GM12878 (cell line): ENCODE measurements around the gene FILIP1L. TPM values are rescaled to one million over a fixed set of nuclear protein-coding genes. Genes with fewer than 3 reads are reported as not detected.

Source experiments
- ATAC-seq: fragments of 200-7000 bp; cut with Tn5 transposase; 3 replicates; pipeline ENCODE4 v1.9.1; 2020; ENCODE audit warnings: mild to moderate bottlenecking, moderate library complexity
- BruUV-seq: library from RNA; stranded (reverse); fragments of 400-500 nt; replicated peaks from 2 replicates; lab custom pipeline; 2021; lab: Mats Ljungman, UMichigan
- CTCF ChIA-PET: fragments of 300-600 bp; sonication (Branson Sonifier 250); formaldehyde crosslinking; extraction: SDS; loops from one replicate; lab custom pipeline; 2021; ENCODE audit warnings: inconsistent platforms; lab: Yijun Ruan, JAX
- POLR2A ChIA-PET: fragments of 350-600 bp; formaldehyde crosslinking; extraction: SDS; loops from one replicate; lab custom pipeline; 2021; ENCODE audit warnings: inconsistent platforms; lab: Charles Lee
- RAD21 ChIA-PET: fragments of 300-600 bp; sonication (Branson Sonifier 250); formaldehyde crosslinking; loops from one replicate; lab custom pipeline; 2023; ENCODE audit warnings: antibody characterized with exemption; ENCODE audit not compliant: unreplicated experiment; lab: Charles Lee
- SMC1A ChIA-PET: fragments of 300-600 bp; sonication (Branson Sonifier 250); formaldehyde crosslinking; loops from one replicate; lab custom pipeline; 2023; ENCODE audit not compliant: unreplicated experiment, uncharacterized antibody; lab: Charles Lee
- DNase-seq: peaks from one replicate; pipeline ENCODE4 v3.0.0-alpha.2; 2011; ENCODE audit warnings: low read depth, low spot score
- FAIRE-seq: peaks from 3 replicates; lab custom pipeline; 2011; peaks lifted over from hg19 to GRCh38; lab: Jason Lieb, UNC
- H2AFZ ChIP-seq: 2 replicates; pipeline ENCODE4 v1.6.0; 2011; ENCODE audit warnings: low read depth, low read length, control low read depth; ENCODE audit not compliant: control insufficient read depth
- H3K27ac ChIP-seq: 2 replicates; pipeline ENCODE4 v1.5.1; 2011; ENCODE audit warnings: control low read depth; ENCODE audit not compliant: control insufficient read depth, insufficient read depth
- H3K27me3 ChIP-seq, 2 experiments: replicated peaks in 1 of 2; 2 replicates each; pipeline versions ENCODE4 v1.6.0 to v1.6.1; 2011; ENCODE audit warnings: low read length in 1 of 2; ENCODE audit not compliant: control insufficient read depth in 2 of 2, insufficient read depth in 2 of 2
- H3K36me3 ChIP-seq, 2 experiments: 2 replicates each; pipeline ENCODE4 v1.5.1; 2011; ENCODE audit warnings: low read length in 1 of 2; ENCODE audit not compliant: control insufficient read depth in 2 of 2, insufficient read depth in 2 of 2
- H3K4me1 ChIP-seq: 2 replicates; pipeline ENCODE4 v1.6.1; 2011; ENCODE audit warnings: mild to moderate bottlenecking, low read length, moderate library complexity, mixed read lengths; ENCODE audit not compliant: control insufficient read depth, insufficient read depth
- H3K4me2 ChIP-seq: 2 replicates; pipeline ENCODE4 v1.6.0; 2011; ENCODE audit warnings: control low read depth; ENCODE audit not compliant: control insufficient read depth, insufficient read depth
- H3K4me3 ChIP-seq: fragments of 200-600 bp; sonication (generic); 2 replicates; pipeline ENCODE4 v1.5.1; 2016
- H3K79me2 ChIP-seq: 2 replicates; pipeline ENCODE4 v1.6.0; 2011; ENCODE audit warnings: low read length; ENCODE audit not compliant: control insufficient read depth, insufficient read depth
- H3K9ac ChIP-seq: 2 replicates; pipeline ENCODE4 v1.8.0; 2011; ENCODE audit warnings: low read length, control low read depth, mixed read lengths; ENCODE audit not compliant: control insufficient read depth, insufficient read depth
- H3K9me3 ChIP-seq: replicated peaks from 3 replicates; pipeline ENCODE4 v1.5.1; 2011; ENCODE audit warnings: mild to moderate bottlenecking, low read length; ENCODE audit not compliant: control insufficient read depth, insufficient read depth
- H4K20me1 ChIP-seq: 2 replicates; pipeline ENCODE4 v1.6.0; 2011; ENCODE audit not compliant: control insufficient read depth, insufficient read depth
- EGR1 ChIP-seq, 2 experiments: IDR thresholded peaks; 1 replicate in 1 of 2; 2 replicates in 1 of 2; pipeline ENCODE4 v1.6.1; 2011 to 2012; ENCODE audit warnings: low read depth in 2 of 2, low read length in 2 of 2, borderline replicate concordance in 1 of 2, mild to moderate bottlenecking in 1 of 2, moderate library complexity in 1 of 2
- FOXM1 ChIP-seq: IDR thresholded peaks from 2 replicates; pipeline ENCODE4 v1.6.1; 2012; ENCODE audit warnings: low read depth, mild to moderate bottlenecking, inconsistent platforms, low read length, moderate library complexity
- RB1 ChIP-seq: fragments of 450-650 bp; formaldehyde crosslinking; IDR thresholded peaks from 2 replicates; pipeline ENCODE4 v1.6.1; 2017; ENCODE audit warnings: mild to moderate bottlenecking, borderline replicate concordance
- SP1 ChIP-seq: IDR thresholded peaks from one replicate; pipeline ENCODE4 v1.6.1; 2011; ENCODE audit warnings: low read depth, low read length
- SUPT20H ChIP-seq: IDR thresholded peaks from 2 replicates; pipeline ENCODE4 v1.6.1; 2011; ENCODE audit warnings: low read depth, mild to moderate bottlenecking, low read length, moderate library complexity, borderline replicate concordance; ENCODE audit not compliant: control insufficient read depth
- WGBS: methylation state at CpG from one replicate; pipeline ENCODE4 v1.1.6; 2016; ENCODE audit warnings: low lambda C conversion rate; ENCODE audit not compliant: insufficient replicate concordance, insufficient coverage; ENCODE audit errors: missing lambda C conversion rate; 5-methylcytosine and 5-hydroxymethylcytosine counted together
- in situ Hi-C: fragments of 300-500 bp; cut with MboI; formaldehyde crosslinking; loops from 9 replicates; pipeline ENCODE4 v1.14.3; 2018; ENCODE audit warnings: mixed read lengths
- intact Hi-C: fragments of 100-400 bp; cut with micrococcal nuclease; formaldehyde crosslinking; loops from one replicate; pipeline ENCODE4 v1.14.2; 2022; ENCODE audit not compliant: unreplicated experiment
- polyA plus RNA-seq, 11 experiments: library from polyadenylated mRNA; depleted of rRNA in 4 of 11; unstranded in 6 of 11; stranded (reverse) in 5 of 11; fragments of >200 nt; fragmentation: Nextera tagmentation in 4 of 11; fragmentation: Illumina TruSeq in 1 of 11; extraction: Ambion mirVana in 4 of 11; extraction: Trizol in 1 of 11; gene quantifications; 1 replicate in 1 of 11; 2 replicates in 10 of 11; pipeline versions ENCODE4 v1.2.1 to v1.2.3, GENCODE V29; 2011 to 2016; ENCODE audit warnings: inconsistent platforms in 2 of 11, missing spikeins in 2 of 11, low read depth in 1 of 11
- total RNA-seq, 4 experiments: library from RNA; depleted of rRNA in 3 of 4; stranded (reverse); fragments of >200 nt in 3 of 4; fragmentation: Illumina TruSeq in 1 of 4; extraction: Trizol in 1 of 4; gene quantifications; 2 replicates each; pipeline versions ENCODE4 v1.2.1 to v1.2.3, GENCODE V29; 2013 to 2021
- TF ChIP-seq, protein P1 (sequence below): fragments of 450-650 bp; IDR thresholded peaks from 2 replicates; pipeline ENCODE4 v1.6.1; 2017; ENCODE audit warnings: mild to moderate bottlenecking, moderate library complexity

Gene FILIP1L
- total and polyA plus RNA-seq, 10 of the 15 experiments (the other 5 are each of a cell fraction or from before 2014, with no cell fraction given), result 0.24 to 6.1 (median 3.5) TPM

DNA sequence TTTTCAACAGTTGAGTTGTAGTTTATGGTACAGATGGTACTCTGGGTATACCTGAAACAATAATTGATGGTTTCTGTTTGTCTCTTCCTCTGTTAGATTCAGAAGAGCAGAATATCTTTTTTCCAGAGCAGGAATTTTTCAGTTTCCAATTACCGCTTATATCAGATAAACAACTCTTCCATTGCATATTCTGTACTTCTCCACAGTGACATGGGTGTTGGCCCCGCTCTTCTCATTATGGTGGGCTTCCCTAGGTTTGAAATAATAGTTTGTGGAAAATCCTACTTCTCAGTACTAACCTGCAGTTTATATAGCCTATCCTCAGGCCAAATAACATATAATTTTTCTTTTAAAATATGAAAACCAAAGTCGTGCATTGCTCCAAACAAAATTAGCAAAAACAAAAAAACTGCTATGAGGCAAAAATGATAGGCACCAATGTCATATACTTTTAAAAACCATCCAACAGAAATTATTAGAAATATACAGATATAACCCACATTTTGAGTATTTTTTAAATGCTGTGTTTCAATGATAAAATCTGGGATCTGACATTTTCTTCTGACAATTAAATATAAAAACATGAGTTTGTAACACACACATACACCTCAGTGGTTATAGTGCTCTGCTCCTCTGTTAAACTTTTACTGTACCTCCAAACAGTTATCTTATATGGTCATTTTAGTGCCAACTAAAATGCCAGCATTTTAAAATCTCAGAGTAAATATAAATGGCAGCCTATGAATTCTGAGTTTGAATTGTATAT lies 239.9 kb downstream of the FILIP1L start:
- Histone ChIP-seq H4K20me1 (no peaks in the 10 kb centered on the region), H3K9me3 (no peaks in the 10 kb centered on the region), H3K27me3 (no peaks in the 10 kb centered on the region), H2AFZ (no peak overlapping the region), H3K79me2 (peaks cover 16% of the 10 kb centered on the region), H3K36me3 (no peaks in the 10 kb centered on the region), H3K4me1 (peaks cover 16% of the 10 kb centered on the region; the same call in 1 of the 2 replicates), H3K4me2 (no peak overlapping the region; the same call in 1 of the 2 replicates), H3K9ac (no peak overlapping the region), H3K4me3 (no peak overlapping the region), H3K27ac (no peak overlapping the region)
- no peak for DNase-seq
- ChIA-PET SMC1A (interaction anchor here (1.1 to 1.5 kb wide), 3 partner anchors 24 to 66 kb away, joined by 4 to 5 read pairs (median 4); no protein-coding TSS in a partner anchor), CTCF (interaction anchor here (0.5 kb wide), 1 partner anchor 388 kb away, joined by 3 read pairs; no protein-coding TSS in a partner anchor)
- in situ Hi-C loops, result no loop called here
- no peak for ATAC-seq
- intact Hi-C loops, result no loop called here
- WGBS, result 97% methylated on average over 3 of the region's 3 CpGs
- no peak for TF ChIP-seq EGR1 (IDR thresholded peaks at IDR 0.05; ENCODE audit: borderline replicate concordance in 1 of 2, low read depth in 2 of 2, low read length in 2 of 2)
- TF ChIP-seq SUPT20H, result no peak
- TF ChIP-seq, protein P1, sequence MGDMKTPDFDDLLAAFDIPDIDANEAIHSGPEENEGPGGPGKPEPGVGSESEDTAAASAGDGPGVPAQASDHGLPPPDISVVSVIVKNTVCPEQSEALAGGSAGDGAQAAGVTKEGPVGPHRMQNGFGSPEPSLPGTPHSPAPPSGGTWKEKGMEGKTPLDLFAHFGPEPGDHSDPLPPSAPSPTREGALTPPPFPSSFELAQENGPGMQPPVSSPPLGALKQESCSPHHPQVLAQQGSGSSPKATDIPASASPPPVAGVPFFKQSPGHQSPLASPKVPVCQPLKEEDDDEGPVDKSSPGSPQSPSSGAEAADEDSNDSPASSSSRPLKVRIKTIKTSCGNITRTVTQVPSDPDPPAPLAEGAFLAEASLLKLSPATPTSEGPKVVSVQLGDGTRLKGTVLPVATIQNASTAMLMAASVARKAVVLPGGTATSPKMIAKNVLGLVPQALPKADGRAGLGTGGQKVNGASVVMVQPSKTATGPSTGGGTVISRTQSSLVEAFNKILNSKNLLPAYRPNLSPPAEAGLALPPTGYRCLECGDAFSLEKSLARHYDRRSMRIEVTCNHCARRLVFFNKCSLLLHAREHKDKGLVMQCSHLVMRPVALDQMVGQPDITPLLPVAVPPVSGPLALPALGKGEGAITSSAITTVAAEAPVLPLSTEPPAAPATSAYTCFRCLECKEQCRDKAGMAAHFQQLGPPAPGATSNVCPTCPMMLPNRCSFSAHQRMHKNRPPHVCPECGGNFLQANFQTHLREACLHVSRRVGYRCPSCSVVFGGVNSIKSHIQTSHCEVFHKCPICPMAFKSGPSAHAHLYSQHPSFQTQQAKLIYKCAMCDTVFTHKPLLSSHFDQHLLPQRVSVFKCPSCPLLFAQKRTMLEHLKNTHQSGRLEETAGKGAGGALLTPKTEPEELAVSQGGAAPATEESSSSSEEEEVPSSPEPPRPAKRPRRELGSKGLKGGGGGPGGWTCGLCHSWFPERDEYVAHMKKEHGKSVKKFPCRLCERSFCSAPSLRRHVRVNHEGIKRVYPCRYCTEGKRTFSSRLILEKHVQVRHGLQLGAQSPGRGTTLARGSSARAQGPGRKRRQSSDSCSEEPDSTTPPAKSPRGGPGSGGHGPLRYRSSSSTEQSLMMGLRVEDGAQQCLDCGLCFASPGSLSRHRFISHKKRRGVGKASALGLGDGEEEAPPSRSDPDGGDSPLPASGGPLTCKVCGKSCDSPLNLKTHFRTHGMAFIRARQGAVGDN, result no peak
- TF ChIP-seq FOXM1, result no peak
- no peak for TF ChIP-seq SP1
- no peak for TF ChIP-seq RB1
- TF ChIP-seq, all 136 proteins: peak for 0
- ChIA-PET RAD21 (interaction anchor here (1.4 to 1.5 kb wide), 2 partner anchors 65 to 97 kb away, joined by 3 read pairs; no protein-coding TSS in a partner anchor), POLR2A (interaction anchor here (1.5 kb wide), 1 partner anchor 21 kb away, joined by 3 read pairs; no protein-coding TSS in a partner anchor)
- BruUV-seq, result no TSS peak
- FAIRE-seq, result no peak
